GM18867 (cell line): ENCODE results near the gene CUL1.

Experiments
- ATAC-seq: cut with Tn5 transposase; IDR thresholded peaks from one replicate; pipeline ENCODE4 v1.9.1; 2021; ENCODE audit warnings: mild to moderate bottlenecking, moderate library complexity; ENCODE audit not compliant: unreplicated experiment

Gene CUL1

GRCh38 chr7:148717266-148717793 lies 18.6 kb downstream of the CUL1 start:
- no peak for ATAC-seq

- ATAC-seq, result no peak
Measured at GRCh38 chr7:148718431-148718830, 19.7 kb downstream of the CUL1 start.

GRCh38 chr7:148719753-148720152 lies 21.1 kb downstream of the CUL1 start:
- no peak for ATAC-seq

GRCh38 chr7:148720472-148720871 lies 21.8 kb downstream of the CUL1 start:
- ATAC-seq, result no peak

DNA sequence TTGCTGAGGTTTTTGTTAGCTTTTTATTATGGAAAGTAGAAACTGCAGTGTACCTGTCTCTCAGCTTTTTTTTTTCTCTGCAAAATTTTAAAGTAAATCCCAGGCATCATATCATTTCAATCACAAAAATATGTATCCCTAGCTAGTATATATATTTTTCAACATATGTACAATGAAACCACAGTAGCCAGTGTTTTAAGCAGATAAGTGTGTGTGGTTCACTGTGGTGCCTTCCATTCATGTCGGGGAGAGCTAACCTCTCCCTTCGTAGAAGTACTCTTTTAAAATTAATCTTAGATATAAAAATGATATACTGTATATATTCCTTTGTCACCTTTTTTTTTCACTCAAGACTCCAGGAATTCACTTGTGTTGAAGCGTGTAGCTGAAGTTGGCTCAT lies 22.7 kb downstream of the CUL1 start:
- no peak for ATAC-seq

GRCh38 chr7:148722340-148723165 lies 23.9 kb downstream of the CUL1 start:
- ATAC-seq, result no peak

DNA sequence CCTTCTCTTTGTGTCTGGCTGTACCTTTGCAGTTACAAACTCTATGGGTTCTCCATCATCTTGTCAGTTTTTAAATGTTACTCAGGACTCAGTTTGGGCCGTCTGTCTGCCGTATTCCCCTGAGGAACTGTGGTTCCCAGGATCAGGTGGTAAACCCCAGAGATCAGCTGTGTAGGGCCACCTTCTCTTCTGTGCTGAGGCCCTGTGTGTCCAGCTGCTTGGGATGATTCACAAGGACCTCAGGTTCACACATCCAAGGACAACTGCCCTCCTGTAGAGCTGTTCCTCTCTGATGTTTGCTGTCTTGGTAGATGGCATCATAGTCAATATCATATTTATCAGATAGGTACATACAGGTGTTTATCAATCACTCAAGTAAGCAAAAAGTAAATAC lies 24.5 kb downstream of the CUL1 start:
- ATAC-seq, result no peak

- ATAC-seq, result no peak
Measured at GRCh38 chr7:148723846-148724245, 25.1 kb downstream of the CUL1 start.

DNA sequence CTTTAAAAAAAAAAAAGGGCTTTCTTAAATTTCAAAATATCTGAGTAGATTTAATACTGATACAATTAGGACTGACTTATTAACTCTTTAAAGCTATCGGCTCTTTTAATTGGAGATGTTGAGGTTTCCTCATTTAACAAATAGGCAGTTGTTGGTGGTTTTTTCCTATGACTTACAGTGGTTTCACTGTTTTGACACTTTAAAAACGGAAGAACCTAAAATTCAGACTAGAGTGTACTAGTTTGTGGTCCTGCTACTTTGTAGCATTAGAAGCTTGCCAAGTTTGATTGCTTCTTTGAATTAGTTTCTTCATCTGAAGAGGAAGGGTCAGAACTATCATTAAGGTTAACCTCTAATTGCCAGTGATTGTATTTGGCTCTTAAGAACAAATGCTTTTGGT lies 27.7 kb downstream of the CUL1 start:
- ATAC-seq, result no peak

DNA sequence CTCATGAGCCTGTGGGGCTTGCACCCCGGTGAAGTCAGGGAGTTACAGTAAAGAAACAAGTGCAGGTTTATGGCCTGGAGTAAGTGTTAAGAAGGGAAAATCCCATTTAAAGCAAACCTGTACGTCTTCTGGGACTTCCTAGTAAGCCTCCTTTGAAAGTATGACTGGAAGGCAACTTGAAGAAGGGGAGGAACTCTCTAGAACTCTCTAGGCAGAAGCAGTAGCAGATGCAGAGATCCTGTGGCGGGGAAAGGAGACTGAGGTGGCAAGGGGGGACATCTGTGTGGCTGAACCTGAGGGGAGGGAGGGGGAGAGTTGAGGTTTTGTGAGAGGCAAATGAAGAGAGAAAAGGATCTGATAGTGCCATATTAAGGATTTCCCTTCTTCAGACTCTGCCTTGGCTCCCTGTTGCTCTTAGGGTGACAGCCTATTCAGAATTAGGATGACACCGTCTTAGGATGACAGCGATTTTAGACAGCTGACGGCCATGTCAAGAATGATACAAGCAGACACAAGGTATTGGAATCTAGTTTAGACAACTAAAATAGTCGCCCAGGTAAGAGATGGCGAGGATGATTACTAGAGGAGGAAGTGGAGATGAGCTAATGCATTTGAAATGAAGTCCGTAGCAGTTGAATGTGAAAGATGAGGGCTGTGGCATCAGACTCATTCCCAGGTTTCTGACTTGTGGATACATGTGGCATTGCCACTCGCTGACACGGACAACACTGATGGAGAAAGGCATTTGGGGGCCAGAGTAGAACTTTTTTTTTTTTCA lies 29.0 kb downstream of the CUL1 start:
- no peak for ATAC-seq

- no peak for ATAC-seq
Measured at GRCh38 chr7:148729984-148730733, 31.5 kb downstream of the CUL1 start.

DNA sequence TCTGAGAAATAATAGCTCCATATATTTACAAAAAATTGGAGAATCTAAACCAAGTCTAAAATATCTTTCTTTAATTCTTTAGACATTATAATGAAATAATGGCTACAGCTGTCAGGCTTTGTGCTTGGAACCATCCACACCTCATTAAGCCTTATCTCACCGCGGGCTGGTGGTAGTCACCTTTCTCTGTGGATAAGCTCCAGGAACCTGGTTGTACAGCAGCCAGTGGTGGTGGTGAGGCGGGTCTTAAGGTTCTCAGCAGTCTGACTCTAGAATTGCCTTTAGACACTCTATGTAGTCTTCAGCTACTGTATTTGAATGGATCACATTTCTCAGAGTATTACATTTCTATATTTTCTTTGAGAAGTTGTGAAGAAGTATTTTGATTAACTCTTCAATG lies 34.2 kb downstream of the CUL1 start:
- ATAC-seq, result no peak

DNA sequence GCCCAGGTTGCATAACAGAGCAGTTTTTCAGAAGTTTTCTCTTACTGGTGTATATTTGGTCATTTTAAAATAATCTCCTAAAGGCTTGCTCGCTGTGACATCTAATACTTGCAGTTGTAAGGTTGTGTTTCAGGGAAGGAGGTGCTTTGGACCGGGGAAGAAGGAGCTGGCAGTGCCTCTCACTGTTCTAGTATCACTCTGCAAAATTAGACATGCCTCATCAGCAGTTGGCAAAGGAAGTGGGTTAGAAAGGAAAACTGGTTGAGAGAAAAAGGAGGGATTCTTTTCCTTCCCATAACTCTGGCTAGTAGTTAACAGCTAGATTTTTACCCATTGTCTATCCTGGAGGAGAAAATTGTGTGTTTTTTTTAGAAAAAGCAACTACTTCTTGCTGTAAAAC lies 34.8 kb downstream of the CUL1 start:
- no peak for ATAC-seq

DNA sequence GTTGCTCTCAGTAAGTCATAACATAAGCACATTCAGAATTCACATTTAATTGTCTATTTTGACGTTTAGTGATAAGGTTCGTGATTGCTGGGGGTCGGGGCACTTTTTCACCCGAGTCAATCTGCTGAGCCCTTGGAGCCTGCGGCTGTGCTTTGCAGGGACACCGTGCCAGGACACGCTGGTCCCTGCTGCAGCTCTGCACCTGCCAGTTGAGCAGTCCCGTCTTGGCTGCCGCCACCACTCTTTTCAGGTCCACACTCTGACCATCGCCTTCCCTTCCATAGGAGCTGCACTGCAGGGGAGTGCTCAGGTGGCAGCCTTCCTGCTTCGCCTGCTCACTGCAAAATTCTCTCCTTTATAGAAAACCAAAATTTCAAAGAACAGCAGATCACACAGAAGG lies 36.4 kb downstream of the CUL1 start:
- ATAC-seq, result no peak

- ATAC-seq, result no peak
Measured at GRCh38 chr7:148735967-148736366, 37.3 kb downstream of the CUL1 start.

DNA sequence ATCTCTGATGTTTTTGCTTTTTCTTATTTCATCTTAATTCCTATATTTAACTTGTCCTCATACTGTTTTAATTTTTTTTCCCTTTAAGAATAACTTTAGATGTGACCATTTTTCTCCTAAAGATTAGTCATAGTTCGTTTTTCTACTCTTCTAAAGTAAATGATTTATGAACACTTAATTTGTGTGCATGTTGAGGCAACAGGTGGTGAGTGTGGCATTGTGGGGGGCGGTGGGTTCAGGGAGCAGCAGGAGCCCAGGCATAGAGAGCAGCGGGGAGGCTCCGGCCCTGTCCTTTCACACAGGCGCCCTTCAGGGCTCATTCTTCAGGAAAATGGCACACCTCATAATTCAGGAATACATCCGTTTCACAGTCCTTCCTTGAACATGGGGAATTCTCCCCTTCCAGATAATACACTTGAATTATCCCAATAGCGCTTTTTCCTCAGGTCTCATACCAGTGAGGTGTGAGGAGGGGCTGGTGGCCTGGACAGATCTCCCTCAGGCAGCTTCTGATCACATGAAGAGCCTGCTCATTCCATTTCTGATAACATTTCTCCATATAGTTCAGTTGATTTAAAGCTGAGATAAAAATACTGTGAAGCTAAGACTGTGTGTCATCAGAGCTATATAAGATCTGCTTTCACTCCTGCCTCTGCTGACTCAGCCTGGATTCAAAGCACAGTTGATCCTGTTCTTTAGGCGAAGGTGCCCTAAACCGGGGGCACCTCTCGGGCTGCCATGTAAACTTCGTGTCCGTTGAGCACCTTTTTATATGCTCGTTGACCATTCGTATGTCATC lies 40.2 kb downstream of the CUL1 start:
- no peak for ATAC-seq

GRCh38 chr7:148746135-148746534 lies 47.4 kb downstream of the CUL1 start:
- no peak for ATAC-seq

DNA sequence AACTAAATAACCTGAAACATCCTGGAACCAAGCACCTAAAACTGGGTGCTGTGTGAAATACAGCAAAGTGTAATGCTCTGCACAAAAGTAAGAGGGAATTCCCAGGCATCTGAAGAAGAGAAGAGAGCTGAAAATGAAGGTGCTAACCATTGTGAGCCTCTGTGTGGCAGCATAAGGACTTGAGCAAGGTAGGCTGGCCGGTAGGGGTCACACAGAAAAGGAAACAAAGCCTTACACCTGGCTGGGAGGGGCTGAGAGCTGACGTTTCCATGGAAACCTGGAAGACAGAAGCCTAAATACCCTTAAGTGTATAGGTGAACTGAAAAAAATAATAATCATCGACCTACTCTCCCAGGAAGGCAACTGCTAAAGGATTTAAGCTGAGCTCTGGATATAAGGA lies 48.6 kb downstream of the CUL1 start:
- ATAC-seq, result no peak

DNA sequence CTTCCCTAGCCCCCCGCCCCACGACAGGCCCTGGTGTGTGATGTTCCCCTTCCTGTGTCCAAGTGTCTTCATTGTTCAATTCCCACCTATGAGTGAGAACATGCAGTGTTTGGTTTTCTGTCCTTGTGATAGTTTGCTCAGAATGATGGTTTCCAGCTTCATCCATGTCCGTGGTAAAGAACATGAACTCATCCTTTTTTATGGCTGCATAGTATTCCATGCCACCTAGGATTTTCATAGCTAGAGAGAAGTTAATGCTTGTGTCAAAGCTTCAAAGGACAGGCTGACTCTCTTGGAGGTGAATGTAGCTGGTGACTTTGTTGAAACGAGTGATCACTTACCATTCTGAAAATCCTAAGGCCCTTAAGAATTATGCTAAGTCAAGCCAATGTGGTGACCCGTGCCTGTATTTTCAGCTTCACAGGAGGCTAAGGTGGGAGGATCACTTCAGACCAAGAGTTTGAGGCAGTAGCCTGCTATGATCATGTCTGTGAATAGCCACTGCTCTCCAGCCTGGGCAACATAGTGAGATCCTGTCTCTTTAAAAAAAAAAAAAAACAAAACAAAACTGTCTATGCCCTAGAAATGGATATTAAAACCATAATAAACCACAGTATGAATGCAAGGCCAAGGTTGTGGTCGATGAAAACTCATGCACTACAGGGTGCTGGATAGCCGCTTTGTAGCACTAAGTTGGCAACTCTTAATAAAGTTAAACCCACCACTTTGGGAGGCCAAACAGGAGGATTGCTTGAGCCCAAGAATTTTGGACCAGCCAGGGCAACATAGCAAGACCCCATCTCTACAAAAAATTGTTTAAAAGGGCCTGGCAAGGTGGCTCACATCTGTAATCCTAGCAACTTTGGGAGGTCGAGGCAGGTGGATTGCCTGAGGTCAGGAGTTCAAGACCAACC lies 52.0 kb downstream of the CUL1 start:
- no peak for ATAC-seq

DNA sequence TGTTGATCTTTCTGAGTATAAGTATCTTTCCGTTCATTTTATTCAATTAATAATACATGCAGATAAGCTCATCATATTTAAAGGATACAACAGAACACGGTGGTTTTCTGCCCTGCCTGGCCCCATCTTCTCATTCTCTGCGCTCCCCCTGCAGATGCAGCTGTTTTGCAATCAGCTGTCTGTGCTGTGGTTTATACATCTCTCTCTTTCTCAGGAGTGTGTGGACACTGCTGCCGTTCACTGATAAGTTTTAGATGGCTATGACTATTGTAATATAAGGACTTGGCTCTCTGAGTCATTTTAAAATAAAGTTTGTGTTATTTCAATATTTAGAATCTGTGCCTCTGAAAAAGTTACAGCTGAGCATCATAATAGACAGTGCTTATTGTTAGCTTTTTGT lies 54.5 kb downstream of the CUL1 start:
- ATAC-seq, result no peak
